Neural progenitor cell (in vitro differentiated cells): ENCODE data around the gene IFT52. TPM values are rescaled to one million over a fixed set of nuclear protein-coding genes. Genes with fewer than 3 reads are reported as not detected.

ENCODE experiments used
- DNase-seq: peaks from one replicate; pipeline ENCODE4 v3.0.0-alpha.2; 2016; ENCODE audit warnings: low spot score
- H2AFZ ChIP-seq: fragments of 200-600 bp; sonication (generic); replicated peaks from 2 replicates; pipeline ENCODE4 v1.6.1; 2016; ENCODE audit warnings: antibody characterized with exemption
- H3F3A ChIP-seq: fragments of 200-600 bp; sonication (generic); 2 replicates; pipeline ENCODE4 v1.6.1; 2016; ENCODE audit warnings: antibody characterized with exemption, low read depth
- H3K27ac ChIP-seq: fragments of 200-600 bp; sonication (generic); 2 replicates; pipeline ENCODE4 v1.5.1; 2016; ENCODE audit warnings: mild to moderate bottlenecking
- H3K27me3 ChIP-seq: fragments of 200-600 bp; sonication (generic); 2 replicates; pipeline ENCODE4 v1.6.1; 2016; ENCODE audit warnings: mild to moderate bottlenecking, moderate library complexity
- H3K36me3 ChIP-seq: fragments of 200-600 bp; sonication (generic); 2 replicates; pipeline ENCODE4 v1.5.1; 2016
- H3K4me1 ChIP-seq: fragments of 200-600 bp; sonication (generic); 2 replicates; pipeline ENCODE4 v1.6.1; 2016; ENCODE audit warnings: mixed run types
- H3K4me2 ChIP-seq: fragments of 200-600 bp; sonication (generic); 2 replicates; pipeline ENCODE4 v1.6.1; 2016
- H3K4me3 ChIP-seq: fragments of 200-600 bp; sonication (generic); 2 replicates; pipeline ENCODE4 v1.5.1; 2016
- H3K79me2 ChIP-seq: fragments of 200-600 bp; sonication (generic); 2 replicates; pipeline ENCODE4 v1.6.1; 2016; ENCODE audit warnings: low read depth
- H3K9ac ChIP-seq: fragments of 200-600 bp; sonication (generic); 2 replicates; pipeline ENCODE4 v1.6.1; 2016
- H3K9me3 ChIP-seq: fragments of 200-600 bp; sonication (generic); 2 replicates; pipeline ENCODE4 v1.5.1; 2016; ENCODE audit warnings: low read depth
- H4K20me1 ChIP-seq: fragments of 200-600 bp; sonication (generic); 2 replicates; pipeline ENCODE4 v1.6.1; 2016; ENCODE audit warnings: low read depth
- H3K27ac Mint-ChIP-seq: 3 replicates; pipeline ENCODE4 v1.8.0; 2021; ENCODE audit warnings: mixed read lengths
- H3K27me3 Mint-ChIP-seq: 2 replicates; pipeline ENCODE4 v1.8.0; 2022; ENCODE audit warnings: low read depth, mild to moderate bottlenecking, inconsistent platforms, moderate library complexity, mixed read lengths; ENCODE audit not compliant: insufficient read depth
- H3K36me3 Mint-ChIP-seq: 3 replicates; pipeline ENCODE4 v1.8.0; 2021; ENCODE audit warnings: mixed read lengths
- H3K4me1 Mint-ChIP-seq: 3 replicates; pipeline ENCODE4 v1.8.0; 2021; ENCODE audit warnings: mixed read lengths
- H3K4me3 Mint-ChIP-seq: 3 replicates; pipeline ENCODE4 v1.8.0; 2021; ENCODE audit warnings: mild to moderate bottlenecking, moderate library complexity, mixed read lengths
- H3K9me3 Mint-ChIP-seq: 3 replicates; pipeline ENCODE4 v1.8.0; 2020; ENCODE audit warnings: mixed read lengths
- CTCF ChIP-seq: fragments of 200-600 bp; sonication (generic); IDR thresholded peaks from 2 replicates; pipeline ENCODE4 v1.5.1; 2017; ENCODE audit warnings: antibody characterized with exemption, mild to moderate bottlenecking
- EZH2 ChIP-seq: fragments of 200-600 bp; sonication (generic); IDR thresholded peaks from 2 replicates; pipeline ENCODE4 v1.6.1; 2017; ENCODE audit warnings: antibody characterized with exemption, mild to moderate bottlenecking, moderate library complexity
- EZH2phosphoT487 ChIP-seq: fragments of 200-600 bp; sonication (generic); IDR thresholded peaks from 2 replicates; pipeline ENCODE4 v1.6.1; 2017; ENCODE audit warnings: antibody characterized with exemption
- total RNA-seq: library from RNA; depleted of rRNA; stranded (reverse); fragments of >200 nt; gene quantifications from 2 replicates; pipeline ENCODE4 v1.2.3, GENCODE V29; 2015; ENCODE audit warnings: low replicate concordance

The IFT52 gene
- total RNA-seq, 1 donor from 2014 or later: 87.9 TPM

DNA sequence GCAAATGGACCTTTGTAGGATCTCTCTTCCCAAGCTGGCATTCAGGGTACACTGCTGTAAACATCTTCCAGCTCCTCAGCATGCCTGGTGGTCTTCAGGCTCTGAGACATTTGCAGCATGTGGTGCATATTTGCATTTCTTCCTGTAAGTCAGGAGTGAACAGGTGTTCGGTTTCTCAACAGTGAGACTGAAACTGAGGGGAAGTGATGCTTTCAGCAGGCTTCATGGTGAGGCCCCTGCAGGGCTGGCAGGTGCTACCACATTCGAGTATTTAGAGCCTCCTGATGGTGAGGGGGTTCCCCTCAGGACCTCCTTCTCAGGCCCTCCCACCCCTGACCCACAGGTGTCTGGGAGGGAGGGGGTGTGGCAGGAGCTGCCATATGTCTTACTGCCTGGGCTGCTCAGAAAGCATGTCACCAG is 91.3 kb downstream of the IFT52 start:
- Mint-ChIP-seq H3K9me3 (no peaks in the 10 kb centered on the region), H3K4me1 (peaks cover 6% of the 10 kb centered on the region), H3K4me3 (no peak overlapping the region), H3K36me3 (peaks cover 9% of the 10 kb centered on the region), H3K27me3 (no peaks in the 10 kb centered on the region), H3K27ac (no peak overlapping the region)
- H3K4me1 ChIP-seq: peaks cover 7% of the 10 kb centered on the region
- no peaks in the 10 kb centered on the region for H3K9me3 ChIP-seq
- H2AFZ ChIP-seq: no peak overlapping the region
- H3K9ac ChIP-seq: no peak overlapping the region
- no peak for DNase-seq
- no peaks in the 10 kb centered on the region for H3K27me3 ChIP-seq
- no peak overlapping the region for H3K4me2 ChIP-seq
- H3F3A ChIP-seq: peaks cover 4% of the 10 kb centered on the region
- no peak for TF ChIP-seq EZH2
- TF ChIP-seq EZH2phosphoT487: no peak
- TF ChIP-seq CTCF: no peak
- no peak overlapping the region for H3K4me3 ChIP-seq
- H3K36me3 ChIP-seq: no peaks in the 10 kb centered on the region
- no peak overlapping the region for H3K27ac ChIP-seq
- peaks cover 36% of the 10 kb centered on the region for H3K79me2 ChIP-seq
- H4K20me1 ChIP-seq: peaks cover 7% of the 10 kb centered on the region

GRCh38 chr20:43682446-43682845 is 91.7 kb downstream of the IFT52 start:
- H3K36me3 Mint-ChIP-seq: peaks cover 9% of the 10 kb centered on the region

DNA sequence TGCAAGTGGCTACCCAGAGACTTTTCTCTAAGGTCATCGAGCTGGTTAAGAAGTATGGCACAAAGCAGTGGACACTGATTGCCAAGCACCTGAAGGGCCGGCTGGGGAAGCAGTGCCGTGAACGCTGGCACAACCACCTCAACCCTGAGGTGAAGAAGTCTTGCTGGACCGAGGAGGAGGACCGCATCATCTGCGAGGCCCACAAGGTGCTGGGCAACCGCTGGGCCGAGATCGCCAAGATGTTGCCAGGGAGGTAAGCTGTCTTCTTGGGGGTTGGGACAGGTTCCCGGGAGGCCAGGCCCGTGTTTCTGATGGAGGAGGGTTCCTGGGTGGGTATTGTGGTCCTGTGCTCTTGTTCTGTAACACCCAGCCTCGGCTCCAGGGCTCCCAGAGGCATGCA is 96.1 kb downstream of the IFT52 start:
- no peak overlapping the region for H3K27ac Mint-ChIP-seq

More at GRCh38 chr20:43682446-43682845, 91.7 kb downstream of the IFT52 start:
- Mint-ChIP-seq H3K4me3 (no peak overlapping the region), H3K9me3 (no peaks in the 10 kb centered on the region), H3K27ac (no peak overlapping the region), H3K4me1 (peaks cover 3% of the 10 kb centered on the region), H3K27me3 (no peaks in the 10 kb centered on the region)
- H3K36me3 ChIP-seq: no peaks in the 10 kb centered on the region
- H3K79me2 ChIP-seq: peaks cover 32% of the 10 kb centered on the region
- peaks cover 7% of the 10 kb centered on the region for H3K4me1 ChIP-seq
- H3K4me3 ChIP-seq: no peak overlapping the region
- H2AFZ ChIP-seq: no peak overlapping the region
- H3K27ac ChIP-seq: no peak overlapping the region
- no peak for TF ChIP-seq CTCF
- no peak for TF ChIP-seq EZH2phosphoT487
- TF ChIP-seq EZH2: no peak
- DNase-seq: no peak
- H3K9me3 ChIP-seq: no peaks in the 10 kb centered on the region
- no peak overlapping the region for H3K9ac ChIP-seq
- H3K27me3 ChIP-seq: no peaks in the 10 kb centered on the region
- H4K20me1 ChIP-seq: peaks cover 7% of the 10 kb centered on the region
- H3K4me2 ChIP-seq: no peak overlapping the region
- H3F3A ChIP-seq: no peaks in the 10 kb centered on the region

More for the DNA sequence above, 96.1 kb downstream of the IFT52 start:
- no peaks in the 10 kb centered on the region for H3K27me3 Mint-ChIP-seq
- Histone ChIP-seq H3K4me3 (no peak overlapping the region), H3K79me2 (no peaks in the 10 kb centered on the region), H3K9me3 (no peaks in the 10 kb centered on the region), H3K4me2 (no peak overlapping the region), H3F3A (no peaks in the 10 kb centered on the region), H3K36me3 (no peaks in the 10 kb centered on the region), H3K27ac (no peak overlapping the region), H3K9ac (no peak overlapping the region), H3K4me1 (no peaks in the 10 kb centered on the region), H4K20me1 (peaks cover 3% of the 10 kb centered on the region), H3K27me3 (no peaks in the 10 kb centered on the region), H2AFZ (no peak overlapping the region)
- no peaks in the 10 kb centered on the region for H3K9me3 Mint-ChIP-seq
- DNase-seq: no peak
- peaks cover 9% of the 10 kb centered on the region for H3K36me3 Mint-ChIP-seq
- H3K4me1 Mint-ChIP-seq: peaks cover under 1% of the 10 kb centered on the region
- H3K4me3 Mint-ChIP-seq: no peak overlapping the region
- TF ChIP-seq EZH2 (no peak), EZH2phosphoT487 (no peak), CTCF (no peak)
